HG03342 (cell line): ENCODE data around the gene ZSCAN5B.
"Not testable (repeated sequence)": the region's sequence is repeated elsewhere in the genome, so short reads cannot be mapped to it uniquely, and the experiment has no call there.

Experiments
- ATAC-seq: cut with Tn5 transposase; IDR thresholded peaks from one replicate; pipeline ENCODE4 v1.9.1; 2021; ENCODE audit warnings: mild to moderate bottlenecking, moderate library complexity; ENCODE audit not compliant: unreplicated experiment

Gene ZSCAN5B, protein sequence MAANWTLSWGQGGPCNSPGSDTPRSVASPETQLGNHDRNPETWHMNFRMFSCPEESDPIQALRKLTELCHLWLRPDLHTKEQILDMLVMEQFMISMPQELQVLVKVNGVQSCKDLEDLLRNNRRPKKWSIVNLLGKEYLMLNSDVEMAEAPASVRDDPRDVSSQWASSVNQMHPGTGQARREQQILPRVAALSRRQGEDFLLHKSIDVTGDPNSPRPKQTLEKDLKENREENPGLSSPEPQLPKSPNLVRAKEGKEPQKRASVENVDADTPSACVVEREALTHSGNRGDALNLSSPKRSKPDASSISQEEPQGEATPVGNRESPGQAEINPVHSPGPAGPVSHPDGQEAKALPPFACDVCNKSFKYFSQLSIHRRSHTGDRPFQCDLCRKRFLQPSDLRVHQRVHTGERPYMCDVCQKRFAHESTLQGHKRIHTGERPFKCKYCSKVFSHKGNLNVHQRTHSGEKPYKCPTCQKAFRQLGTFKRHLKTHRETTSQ

DNA sequence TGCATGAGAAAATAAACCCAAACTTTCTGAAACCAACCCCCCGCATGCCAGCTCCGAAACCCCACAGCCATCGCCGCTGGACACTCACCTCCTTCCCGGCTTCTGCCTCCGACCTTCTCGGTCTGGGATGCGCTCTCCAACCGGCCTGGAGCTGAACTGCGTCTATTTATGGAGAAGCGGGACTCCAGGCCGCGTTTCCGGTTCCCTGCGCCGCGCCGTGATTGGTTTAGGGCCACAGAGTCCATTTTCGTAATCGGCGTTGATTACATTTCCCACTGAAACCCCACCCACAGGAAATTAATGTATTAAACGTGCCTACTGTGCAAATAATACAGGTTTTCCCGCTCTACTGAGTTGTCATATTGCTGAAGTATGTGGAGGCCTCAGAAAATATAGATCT lies at the start of gene ZSCAN5B:
TSS of gene ZSCAN5B (minus strand) at position 138 of the 400 bp plus-strand sequence. CDS start 4,731 bp downstream, outside the sequence.
- not testable (repeated sequence) for ATAC-seq

GRCh38 chr19:56245764-56246163 lies 48.2 kb upstream of the ZSCAN5B start:
- ATAC-seq = not testable (repeated sequence)

- ATAC-seq = no peak
Measured at GRCh38 chr19:56245121-56245740, 47.6 kb upstream of the ZSCAN5B start.

DNA sequence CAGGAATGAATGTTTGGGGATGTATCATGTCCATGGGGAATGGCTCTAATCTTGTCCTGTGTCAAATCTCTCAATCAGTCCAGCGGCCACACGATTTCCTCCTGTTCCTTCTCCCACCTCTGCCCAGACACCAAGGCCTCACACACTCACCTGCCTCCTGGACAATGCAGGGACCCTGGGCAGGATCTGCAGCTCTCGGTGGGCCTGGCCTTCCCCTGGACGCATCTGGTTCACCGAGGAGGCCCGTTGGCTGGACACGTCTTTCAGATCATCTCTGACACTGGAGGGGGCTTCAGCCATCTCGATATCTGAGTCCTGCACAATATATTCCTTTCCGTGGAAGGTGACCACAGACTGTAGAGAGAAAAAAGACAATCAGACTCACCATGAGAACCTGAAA lies 25.9 kb upstream of the ZSCAN5B start:
- ATAC-seq = no peak

- ATAC-seq = no peak
Measured at GRCh38 chr19:56222901-56223300, 25.3 kb upstream of the ZSCAN5B start.

- no peak for ATAC-seq
Measured at GRCh38 chr19:56221851-56222250, 24.3 kb upstream of the ZSCAN5B start.

DNA sequence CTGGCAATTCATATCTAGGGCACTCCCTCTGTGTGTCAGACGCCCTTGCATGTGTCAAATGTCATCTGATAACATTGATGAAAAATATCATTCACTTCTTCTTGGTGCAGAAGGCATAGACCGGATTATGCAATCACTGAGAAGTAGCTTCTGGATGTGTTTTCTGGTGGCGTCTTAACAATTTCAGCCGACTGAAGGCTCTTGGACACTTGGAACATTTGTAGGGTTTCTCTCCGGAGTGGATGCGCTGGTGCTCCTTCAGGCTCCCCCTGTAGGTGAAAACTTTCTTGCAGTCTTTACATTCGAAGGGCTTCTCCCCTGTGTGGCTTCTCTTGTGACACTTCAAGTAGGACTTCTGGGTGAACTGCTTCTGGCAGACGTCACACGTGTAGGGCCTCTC lies 23.9 kb upstream of the ZSCAN5B start:
- not testable (repeated sequence) for ATAC-seq

GRCh38 chr19:56218961-56219360 lies 21.4 kb upstream of the ZSCAN5B start:
- ATAC-seq = no peak

GRCh38 chr19:56217039-56217949 lies 19.7 kb upstream of the ZSCAN5B start:
- ATAC-seq = no peak

DNA sequence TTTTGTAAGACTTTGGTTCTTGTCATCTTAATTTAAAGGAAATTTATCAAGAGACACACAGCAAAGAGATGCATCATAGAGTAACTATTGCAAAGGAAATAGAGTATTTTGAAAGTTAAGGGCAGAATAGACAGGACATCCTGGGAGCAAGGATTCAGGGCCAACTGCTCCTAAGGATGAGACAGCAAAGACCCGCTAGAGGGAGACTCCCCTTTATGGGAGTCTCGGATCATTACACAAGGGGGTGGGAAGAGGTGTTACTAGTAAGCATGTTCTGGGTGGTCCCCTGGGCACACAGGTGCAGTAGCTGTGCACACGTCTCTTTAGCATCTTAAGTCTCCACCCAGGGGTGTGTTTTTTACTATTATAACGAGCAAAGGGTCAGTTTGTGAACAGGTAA lies 14.1 kb upstream of the ZSCAN5B start:
- no peak for ATAC-seq

- ATAC-seq = not testable (repeated sequence)
Measured at GRCh38 chr19:56210036-56210435, 12.5 kb upstream of the ZSCAN5B start.

GRCh38 chr19:56209091-56209490 lies 11.5 kb upstream of the ZSCAN5B start:
- no peak for ATAC-seq

- ATAC-seq = not testable (repeated sequence)
Measured at GRCh38 chr19:56207581-56207980, 10.0 kb upstream of the ZSCAN5B start.

- ATAC-seq = no peak
Measured at GRCh38 chr19:56201973-56202372, 4.4 kb upstream of the ZSCAN5B start, which contains the start of gene ZSCAN5C. Gene ZSCAN5C (plus strand): TSS chr19:56202273. CDS start chr19:56205914, 3,641 bp downstream.

GRCh38 chr19:56199687-56200086 lies 2.1 kb upstream of the ZSCAN5B start:
- ATAC-seq = no peak

- no peak for ATAC-seq
Measured at GRCh38 chr19:56193981-56194640, 3.5 kb downstream of the ZSCAN5B start.

- ATAC-seq = no peak
Measured at GRCh38 chr19:56191711-56192110, 5.9 kb downstream of the ZSCAN5B start.

DNA sequence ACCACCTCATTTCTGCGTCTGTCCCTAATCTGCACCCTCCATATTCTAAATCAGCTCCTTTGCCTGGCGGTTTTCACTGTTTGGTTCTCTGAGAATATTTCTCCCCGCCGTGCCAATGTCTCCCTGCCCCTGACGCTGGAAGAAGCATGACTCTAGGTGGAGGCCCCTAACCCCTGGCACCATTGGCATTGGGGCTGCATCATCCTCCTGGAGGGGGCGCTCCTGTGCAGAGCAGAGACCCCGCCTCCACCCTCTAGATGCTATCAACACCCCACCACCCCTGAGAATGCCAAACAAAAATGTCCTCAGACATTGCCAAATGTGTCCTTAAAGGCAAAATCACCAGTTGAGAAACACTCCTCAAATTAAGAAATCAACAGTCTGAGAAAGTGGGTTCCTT lies 6.5 kb downstream of the ZSCAN5B start:
- ATAC-seq = no peak

GRCh38 chr19:56189785-56190184 lies 7.8 kb downstream of the ZSCAN5B start:
- no peak for ATAC-seq

DNA sequence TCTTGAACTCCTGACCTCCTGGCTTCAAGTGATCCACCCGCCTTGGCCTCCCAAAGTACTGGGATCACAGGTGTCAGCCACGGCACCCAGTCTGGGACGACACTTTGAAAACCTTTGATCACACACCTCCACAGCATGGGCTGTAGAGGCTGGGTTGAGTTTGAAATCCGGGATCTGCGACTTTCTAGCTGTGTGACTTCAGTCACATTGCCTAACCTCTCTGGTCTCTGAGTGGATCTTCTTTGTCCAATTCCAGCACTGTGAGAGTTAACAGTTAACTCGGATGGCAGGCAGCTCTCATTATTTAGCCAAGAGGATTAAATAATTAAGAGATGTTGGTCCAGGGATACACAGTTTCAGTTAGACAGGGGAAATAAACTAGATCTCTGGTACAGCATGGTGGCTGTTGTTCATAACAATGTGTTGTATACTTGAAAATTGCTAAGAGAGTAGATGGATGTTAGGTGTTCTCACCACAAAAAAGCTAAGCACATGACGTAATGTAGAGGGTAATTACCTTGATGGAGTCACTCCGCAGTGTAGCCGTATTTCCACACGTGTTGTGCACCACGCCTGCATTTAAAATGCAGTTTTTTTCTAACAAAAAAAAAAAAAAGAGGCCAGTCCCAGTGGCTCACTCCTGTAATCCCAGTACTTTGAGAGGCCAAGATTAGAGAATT lies 19.9 kb downstream of the ZSCAN5B start:
- ATAC-seq = no peak
